K562 (cell line): ENCODE data around the gene STX1B. TPM values are rescaled to one million over a fixed set of nuclear protein-coding genes. Genes with fewer than 3 reads are reported as not detected.

Source experiments
- ATAC-seq: fragments of 200-7000 bp; cut with Tn5 transposase; 3 replicates; pipeline ENCODE4 v1.9.1; 2020; ENCODE audit warnings: moderate library complexity
- BruUV-seq: library from RNA; stranded (reverse); fragments of 400-500 nt; replicated peaks from 2 replicates; lab custom pipeline; 2021; lab: Mats Ljungman, UMichigan
- CTCF ChIA-PET: fragments of 300-600 bp; formaldehyde crosslinking; extraction: SDS; loops from one replicate; lab custom pipeline; 2021; ENCODE audit warnings: low intra/inter-chr PET ratio; lab: Yijun Ruan, JAX
- POLR2A ChIA-PET: fragments of 300-600, 350-650 bp; sonication (Branson Sonifier 250); formaldehyde crosslinking; extraction: SDS; loops from one replicate; lab custom pipeline; 2021; ENCODE audit warnings: antibody characterized with exemption, inconsistent platforms; lab: Yijun Ruan, JAX
- DNase-seq, 4 experiments: peaks; one replicate each; pipeline versions ENCODE4 v3.0.0 to v3.0.0-alpha.2; 2011 to 2018; ENCODE audit warnings: low spot score in 3 of 4, mixed read lengths in 3 of 4; ENCODE audit errors: extremely low read depth in 1 of 4
- FAIRE-seq: peaks from 2 replicates; lab custom pipeline; 2011; peaks lifted over from hg19 to GRCh38; lab: Jason Lieb, UNC
- H2AFZ ChIP-seq: 2 replicates; pipeline ENCODE4 v1.6.0; 2011; ENCODE audit warnings: low read depth, low read length, control low read depth, inconsistent platforms
- H3K27ac ChIP-seq: fragments of 200-600 bp; 3 replicates; pipeline ENCODE4 v1.8.0; 2011; ENCODE audit warnings: low read depth, mild to moderate bottlenecking, control low read depth, inconsistent platforms, low read length, moderate library complexity, mixed read lengths; ENCODE audit errors: extremely low read depth
- H3K27me3 ChIP-seq, 2 experiments: fragments of 300-600 bp in 1 of 2; 2 replicates in 1 of 2; 3 replicates in 1 of 2; pipeline versions ENCODE4 v1.6.0 to v1.8.0; 2011; ENCODE audit warnings: inconsistent platforms in 2 of 2, low read length in 2 of 2, mild to moderate bottlenecking in 1 of 2, mixed read lengths in 1 of 2, moderate library complexity in 1 of 2; ENCODE audit not compliant: control insufficient read depth in 2 of 2, insufficient read depth in 2 of 2
- H3K36me3 ChIP-seq: fragments of 300-600 bp; 3 replicates; pipeline ENCODE4 v1.8.0; 2011; ENCODE audit warnings: mild to moderate bottlenecking, low read length, inconsistent platforms; ENCODE audit not compliant: control insufficient read depth, insufficient read depth
- H3K4me1 ChIP-seq, 2 experiments: fragments of 200-600 bp in 1 of 2; replicated peaks in 1 of 2; 2 replicates in 1 of 2; 3 replicates in 1 of 2; pipeline versions ENCODE4 v1.5.1 to v1.8.0; 2011; ENCODE audit warnings: inconsistent platforms in 2 of 2, low read length in 2 of 2, mild to moderate bottlenecking in 1 of 2, mixed read lengths in 1 of 2, moderate library complexity in 1 of 2; ENCODE audit not compliant: control insufficient read depth in 2 of 2, insufficient read depth in 2 of 2
- H3K4me2 ChIP-seq: 2 replicates; pipeline ENCODE4 v1.6.1; 2011; ENCODE audit warnings: low read length, control low read depth, inconsistent platforms, mixed read lengths; ENCODE audit not compliant: insufficient read depth
- H3K4me3 ChIP-seq: fragments of 200-600 bp; sonication (generic), shearing (Covaris generic); 2 replicates; pipeline ENCODE4 v1.5.1; 2016; ENCODE audit warnings: control low read depth, inconsistent platforms
- H3K79me2 ChIP-seq: fragments of 200-600 bp; 3 replicates; pipeline ENCODE4 v1.8.0; 2011; ENCODE audit warnings: low read length, inconsistent platforms; ENCODE audit not compliant: control insufficient read depth, insufficient read depth
- H3K9ac ChIP-seq, 2 experiments: 2 replicates each; pipeline versions ENCODE4 v1.6.0 to v1.6.1; 2011; ENCODE audit warnings: low read depth in 2 of 2, low read length in 2 of 2, control low read depth in 1 of 2, inconsistent platforms in 1 of 2, mild to moderate bottlenecking in 1 of 2, mixed read lengths in 1 of 2; ENCODE audit not compliant: insufficient read depth in 1 of 2
- H3K9me1 ChIP-seq: one replicate; pipeline ENCODE4 v1.6.0; 2011; ENCODE audit warnings: inconsistent platforms, mild to moderate bottlenecking, low read length, moderate library complexity; ENCODE audit not compliant: control insufficient read depth, insufficient read depth
- H3K9me3 ChIP-seq: replicated peaks from 2 replicates; pipeline ENCODE4 v1.5.1; 2011; ENCODE audit warnings: low read depth, low read length, inconsistent platforms; ENCODE audit not compliant: control insufficient read depth, insufficient read depth
- H4K20me1 ChIP-seq: replicated peaks from 2 replicates; pipeline ENCODE4 v1.6.1; 2011; ENCODE audit warnings: low read length, inconsistent platforms, mixed read lengths; ENCODE audit not compliant: control insufficient read depth, insufficient read depth
- ARHGAP35 ChIP-seq: fragments of 450-650 bp; IDR thresholded peaks from 2 replicates; pipeline ENCODE4 v1.6.1; 2018; ENCODE audit not compliant: partially characterized antibody
- COPS2 ChIP-seq: fragments of 450-650 bp; conservative IDR thresholded peaks from 2 replicates; pipeline ENCODE4 v1.6.1; 2016; ENCODE audit warnings: mild to moderate bottlenecking, moderate library complexity
- CREB3L1 ChIP-seq: fragments of 450-650 bp; IDR thresholded peaks from 2 replicates; pipeline ENCODE4 v1.6.1; 2014; ENCODE audit warnings: low read depth, mild to moderate bottlenecking, moderate library complexity, borderline replicate concordance
- ELF2 ChIP-seq: fragments of 250-450 bp; sonication (Bioruptor Pico); IDR thresholded peaks from 2 replicates; pipeline ENCODE4 v1.5.0; 2021; ENCODE audit warnings: mild to moderate bottlenecking
- GABPB1 ChIP-seq: sonication (generic); formaldehyde crosslinking; IDR thresholded peaks from 2 replicates; pipeline ENCODE4 v1.8.0; 2022; ENCODE audit warnings: mild to moderate bottlenecking, missing genetic modification reagents
- HSF4 ChIP-seq: fragments of 250-450 bp; sonication (Bioruptor Pico); IDR thresholded peaks from 2 replicates; pipeline ENCODE4 v2.1.2; 2022; ENCODE audit warnings: mild to moderate bottlenecking, moderate library complexity, borderline replicate concordance
- IFI16 ChIP-seq: fragments of 250-450 bp; sonication (Bioruptor Pico); IDR thresholded peaks from 2 replicates; pipeline ENCODE4 v2.1.2; 2022; ENCODE audit warnings: mild to moderate bottlenecking, inconsistent platforms
- OTX1 ChIP-seq: fragments of 450-650 bp; formaldehyde crosslinking; IDR thresholded peaks from 2 replicates; pipeline ENCODE4 v1.4.0; 2022; ENCODE audit warnings: mild to moderate bottlenecking
- PRMT5 ChIP-seq: sonication (generic); formaldehyde crosslinking; IDR thresholded peaks from 2 replicates; pipeline ENCODE4 v1.5.0; 2020; ENCODE audit warnings: missing genetic modification reagents
- RAD21 ChIP-seq, 2 experiments: fragments of 250-450 bp in 1 of 2; fragments of 450-650 bp in 1 of 2; sonication (Bioruptor Pico) in 1 of 2; formaldehyde crosslinking in 1 of 2; IDR thresholded peaks in 1 of 2; conservative IDR thresholded peaks in 1 of 2; 2 replicates each; pipeline versions ENCODE4 v1.4.0 to v1.8.0; 2020 to 2022; ENCODE audit warnings: mild to moderate bottlenecking in 2 of 2, moderate library complexity in 1 of 2
- TCF15 ChIP-seq: fragments of 250-450 bp; sonication (Bioruptor Pico); IDR thresholded peaks from 2 replicates; pipeline ENCODE4 v1.8.0; 2022; ENCODE audit warnings: moderate library complexity, mild to moderate bottlenecking, inconsistent platforms
- ZBTB33 ChIP-seq: sonication (generic); formaldehyde crosslinking; IDR thresholded peaks from 2 replicates; pipeline ENCODE4 v1.8.1; 2023; ENCODE audit warnings: mild to moderate bottlenecking, missing genetic modification reagents
- ZNF561 ChIP-seq: fragments of 450-650 bp; formaldehyde crosslinking; conservative IDR thresholded peaks from 2 replicates; pipeline ENCODE4 v1.4.0; 2020; ENCODE audit warnings: mild to moderate bottlenecking, moderate library complexity
- WGBS: fragments of 100-300 bp; shearing (Covaris generic); methylation state at CpG from one replicate; pipeline ENCODE4 v1.1.6; 2016; ENCODE audit warnings: low coverage, mixed read lengths; ENCODE audit not compliant: insufficient coverage; ENCODE audit errors: missing lambda C conversion rate; 5-methylcytosine and 5-hydroxymethylcytosine counted together
- in situ Hi-C: fragments of 300-500 bp; cut with MboI; formaldehyde crosslinking; loops from 4 replicates; pipeline ENCODE4 v1.15.0; 2018; ENCODE audit warnings: inconsistent platforms, mixed read lengths
- intact Hi-C: fragments of 100-400 bp; cut with micrococcal nuclease; formaldehyde crosslinking; loops from 2 replicates; pipeline ENCODE4 v1.14.2; 2022
- polyA plus RNA-seq, 8 experiments: library from polyadenylated mRNA; depleted of rRNA in 4 of 8; stranded (reverse) in 5 of 8; unstranded in 3 of 8; fragments of >200 nt; fragmentation: Nextera tagmentation in 2 of 8; fragmentation: Illumina TruSeq in 1 of 8; extraction: Ambion mirVana in 2 of 8; extraction: Trizol in 1 of 8; gene quantifications; 2 replicates each; pipeline versions ENCODE4 v1.2.1 to v1.2.3, GENCODE V29; 2011 to 2014; ENCODE audit warnings: inconsistent platforms in 1 of 8, missing spikeins in 1 of 8
- total RNA-seq, 7 experiments: library from RNA; depleted of rRNA in 6 of 7; stranded (reverse); fragments of >200 nt in 6 of 7; fragmentation: Illumina TruSeq in 2 of 7; extraction: Trizol in 2 of 7; gene quantifications; 2 replicates each; pipeline versions ENCODE4 v1.2.1 to v1.2.3, GENCODE V29; 2011 to 2021; ENCODE audit warnings: low replicate concordance in 1 of 7
- TF ChIP-seq, protein P1 (sequence below), 3 experiments: IDR thresholded peaks in 2 of 3; conservative IDR thresholded peaks in 1 of 3; 2 replicates each; pipeline ENCODE4 v1.5.1; 2011 to 2012; ENCODE audit warnings: low read length in 3 of 3, mild to moderate bottlenecking in 3 of 3, control low read depth in 2 of 3, improper control_type of control experiment in 1 of 3, inconsistent platforms in 1 of 3, low read depth in 1 of 3, mixed read lengths in 1 of 3, moderate library complexity in 1 of 3; ENCODE audit not compliant: insufficient read depth in 2 of 3
- TF ChIP-seq, protein P2 (sequence below): fragments of 250-450 bp; sonication (Bioruptor Pico); IDR thresholded peaks from 2 replicates; pipeline ENCODE4 v1.4.0; 2020; ENCODE audit warnings: borderline replicate concordance

The STX1B gene
- total and polyA plus RNA-seq, 9 of the 15 experiments (the other 6 are each of a cell fraction or from before 2014, with no cell fraction given): 0.07 to 2.5 (median 0.86) TPM

DNA sequence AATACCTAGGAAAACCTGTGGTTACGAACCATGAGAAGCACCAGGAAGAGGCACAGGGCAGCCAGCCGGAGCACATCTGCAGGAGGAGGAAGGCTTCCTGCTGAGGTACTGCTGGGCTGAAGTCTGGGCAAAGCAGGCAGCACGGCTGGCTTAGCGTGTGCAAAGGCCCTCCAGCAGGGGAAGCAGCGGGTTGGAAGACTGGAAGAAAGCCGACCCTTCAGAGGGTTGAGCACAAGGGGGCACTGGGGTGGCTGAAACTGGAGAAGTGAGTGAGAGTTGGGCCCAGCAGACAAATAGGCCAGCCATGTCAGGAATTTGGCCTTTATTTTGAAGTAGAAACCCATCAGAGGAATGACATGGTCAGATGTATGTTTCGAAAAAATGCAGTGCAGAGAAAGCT lies 37.6 kb downstream of the STX1B start:
- FAIRE-seq (no peak), DNase-seq (no peak), ATAC-seq (peak; percentile 69)
- 79% methylated on average over 7 of the region's 7 CpGs for WGBS
- peaks cover 92% of the 10 kb centered on the region for H3K36me3 ChIP-seq
- 0 out of 3 replicates have a peak, but pooled peaks cover 4% of the 10 kb centered on the region for H3K79me2 ChIP-seq
- POLR2A ChIA-PET: interaction anchor here (0.7 to 1.4 kb wide), 3 partner anchors 10 to 279 kb away, joined by 3 to 4 read pairs (median 3); no protein-coding TSS in a partner anchor
- no TSS peak for BruUV-seq
- in situ Hi-C loops: loop anchor here (25.0 kb wide), 1 partner anchor 889 kb away; the partner anchor contains the start of gene ZNF267
- CTCF ChIA-PET: interaction anchor here (0.6 kb wide), 1 partner anchor 14 kb away, joined by 3 read pairs; no protein-coding TSS in a partner anchor
- no peak overlapping the region for H3K27ac ChIP-seq
- no peak overlapping the region for H3K9ac ChIP-seq
- no peaks in the 10 kb centered on the region for H3K27me3 ChIP-seq
- no peak overlapping the region for H2AFZ ChIP-seq
- H3K4me1 ChIP-seq: peaks cover 8 to 20% of the 10 kb centered on the region in 2 experiments; a peak in 4 of 5 replicates
- no peaks in the 10 kb centered on the region for H3K9me1 ChIP-seq
- no peaks in the 10 kb centered on the region for H3K9me3 ChIP-seq
- peaks cover 5% of the 10 kb centered on the region; the same call in 1 of the 2 replicates for H4K20me1 ChIP-seq
- H3K4me2 ChIP-seq: no peak overlapping the region
- no peak overlapping the region for H3K4me3 ChIP-seq
- intact Hi-C loops: no loop called here
- TF ChIP-seq IFI16 (CRISPR knock-in tag): no peak
- no peak for TF ChIP-seq ELF2 (CRISPR knock-in tag)
- TF ChIP-seq ARHGAP35: no peak
- 0 out of 4 replicates have a peak, but pooled peaks of 1 of the 2 experiments have one; percentile 13 for TF ChIP-seq RAD21 (CRISPR knock-in tag; conservative IDR thresholded peaks at IDR 0.05 in 1 of 2, IDR thresholded peaks at IDR 0.05 in 1 of 2)
- TF ChIP-seq ZNF561: no peak
- TF ChIP-seq TCF15: no peak
- TF ChIP-seq PRMT5 (CRISPR knock-in tag): no peak
- TF ChIP-seq CREB3L1: no peak
- peak; percentile 96 for TF ChIP-seq ZBTB33 (CRISPR knock-in tag)
- no peak for TF ChIP-seq HSF4 (CRISPR knock-in tag)
- TF ChIP-seq COPS2: no peak
- no peak for TF ChIP-seq GABPB1
- TF ChIP-seq, protein P1, sequence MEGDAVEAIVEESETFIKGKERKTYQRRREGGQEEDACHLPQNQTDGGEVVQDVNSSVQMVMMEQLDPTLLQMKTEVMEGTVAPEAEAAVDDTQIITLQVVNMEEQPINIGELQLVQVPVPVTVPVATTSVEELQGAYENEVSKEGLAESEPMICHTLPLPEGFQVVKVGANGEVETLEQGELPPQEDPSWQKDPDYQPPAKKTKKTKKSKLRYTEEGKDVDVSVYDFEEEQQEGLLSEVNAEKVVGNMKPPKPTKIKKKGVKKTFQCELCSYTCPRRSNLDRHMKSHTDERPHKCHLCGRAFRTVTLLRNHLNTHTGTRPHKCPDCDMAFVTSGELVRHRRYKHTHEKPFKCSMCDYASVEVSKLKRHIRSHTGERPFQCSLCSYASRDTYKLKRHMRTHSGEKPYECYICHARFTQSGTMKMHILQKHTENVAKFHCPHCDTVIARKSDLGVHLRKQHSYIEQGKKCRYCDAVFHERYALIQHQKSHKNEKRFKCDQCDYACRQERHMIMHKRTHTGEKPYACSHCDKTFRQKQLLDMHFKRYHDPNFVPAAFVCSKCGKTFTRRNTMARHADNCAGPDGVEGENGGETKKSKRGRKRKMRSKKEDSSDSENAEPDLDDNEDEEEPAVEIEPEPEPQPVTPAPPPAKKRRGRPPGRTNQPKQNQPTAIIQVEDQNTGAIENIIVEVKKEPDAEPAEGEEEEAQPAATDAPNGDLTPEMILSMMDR (IDR thresholded peaks at IDR 0.05 in 2 of 3, conservative IDR thresholded peaks at IDR 0.05 in 1 of 3; ENCODE audit: insufficient read depth in 2 of 3, low read depth in 1 of 3, low read length in 3 of 3): peak; percentile 44 to 88 (median 63)
- TF ChIP-seq OTX1: no peak
- TF ChIP-seq, protein P2, sequence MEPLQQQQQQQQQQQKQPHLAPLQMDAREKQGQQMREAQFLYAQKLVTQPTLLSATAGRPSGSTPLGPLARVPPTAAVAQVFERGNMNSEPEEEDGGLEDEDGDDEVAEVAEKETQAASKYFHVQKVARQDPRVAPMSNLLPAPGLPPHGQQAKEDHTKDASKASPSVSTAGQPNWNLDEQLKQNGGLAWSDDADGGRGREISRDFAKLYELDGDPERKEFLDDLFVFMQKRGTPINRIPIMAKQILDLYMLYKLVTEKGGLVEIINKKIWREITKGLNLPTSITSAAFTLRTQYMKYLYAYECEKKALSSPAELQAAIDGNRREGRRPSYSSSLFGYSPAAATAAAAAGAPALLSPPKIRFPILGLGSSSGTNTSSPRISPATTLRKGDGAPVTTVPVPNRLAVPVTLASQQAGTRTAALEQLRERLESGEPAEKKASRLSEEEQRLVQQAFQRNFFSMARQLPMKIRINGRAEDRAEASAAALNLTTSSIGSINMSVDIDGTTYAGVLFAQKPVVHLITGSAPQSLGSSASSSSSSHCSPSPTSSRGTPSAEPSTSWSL (CRISPR knock-in tag): no peak
